Middle frontal gyrus (tissue), 1 donor: ENCODE measurements around the gene VPS50.

ENCODE experiments used
- DNase-seq: peaks from one replicate; pipeline ENCODE4 v3.0.0-alpha.2; 2015; ENCODE audit warnings: low spot score; ENCODE audit errors: extremely low spot score

The VPS50 gene

DNA sequence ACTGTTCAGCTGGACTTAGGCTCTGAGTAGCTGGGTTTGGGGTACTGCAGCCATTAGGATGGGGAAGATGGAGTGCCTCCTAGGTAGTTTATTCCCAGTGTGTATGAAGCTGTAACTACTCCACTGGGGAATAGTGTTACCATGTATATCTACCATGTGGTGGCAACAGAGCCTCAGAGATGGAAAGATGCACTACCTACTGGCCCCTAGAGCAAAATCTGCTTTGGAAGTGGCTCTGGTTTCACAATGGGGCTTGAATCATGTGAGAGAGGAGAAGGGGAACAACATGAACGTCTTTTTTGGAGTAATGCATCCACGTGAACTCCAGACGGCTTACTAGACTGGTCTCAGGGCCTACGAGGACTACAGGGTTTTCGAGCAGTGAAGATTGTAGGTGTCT lies 175.1 kb downstream of the VPS50 start:
- DNase-seq = no peak

- DNase-seq = no peak
Observed at GRCh38 chr7:93409324-93409723, 177.2 kb downstream of the VPS50 start.
